Astrocyte (in vitro differentiated cells and primary cell): Measurements from ENCODE around the gene AGPAT1.

Experiments
- EZH2 ChIP-seq: IDR thresholded peaks from 2 replicates; pipeline ENCODE4 v1.6.1; 2012; ENCODE audit warnings: mild to moderate bottlenecking, low read length, inconsistent platforms; ENCODE audit not compliant: insufficient read depth
- TF ChIP-seq, protein P1 (sequence below): IDR thresholded peaks from 2 replicates; pipeline ENCODE4 v1.5.1; 2011; ENCODE audit warnings: low read depth, mild to moderate bottlenecking, inconsistent platforms, low read length, moderate library complexity; ENCODE audit not compliant: insufficient read depth

DNA sequence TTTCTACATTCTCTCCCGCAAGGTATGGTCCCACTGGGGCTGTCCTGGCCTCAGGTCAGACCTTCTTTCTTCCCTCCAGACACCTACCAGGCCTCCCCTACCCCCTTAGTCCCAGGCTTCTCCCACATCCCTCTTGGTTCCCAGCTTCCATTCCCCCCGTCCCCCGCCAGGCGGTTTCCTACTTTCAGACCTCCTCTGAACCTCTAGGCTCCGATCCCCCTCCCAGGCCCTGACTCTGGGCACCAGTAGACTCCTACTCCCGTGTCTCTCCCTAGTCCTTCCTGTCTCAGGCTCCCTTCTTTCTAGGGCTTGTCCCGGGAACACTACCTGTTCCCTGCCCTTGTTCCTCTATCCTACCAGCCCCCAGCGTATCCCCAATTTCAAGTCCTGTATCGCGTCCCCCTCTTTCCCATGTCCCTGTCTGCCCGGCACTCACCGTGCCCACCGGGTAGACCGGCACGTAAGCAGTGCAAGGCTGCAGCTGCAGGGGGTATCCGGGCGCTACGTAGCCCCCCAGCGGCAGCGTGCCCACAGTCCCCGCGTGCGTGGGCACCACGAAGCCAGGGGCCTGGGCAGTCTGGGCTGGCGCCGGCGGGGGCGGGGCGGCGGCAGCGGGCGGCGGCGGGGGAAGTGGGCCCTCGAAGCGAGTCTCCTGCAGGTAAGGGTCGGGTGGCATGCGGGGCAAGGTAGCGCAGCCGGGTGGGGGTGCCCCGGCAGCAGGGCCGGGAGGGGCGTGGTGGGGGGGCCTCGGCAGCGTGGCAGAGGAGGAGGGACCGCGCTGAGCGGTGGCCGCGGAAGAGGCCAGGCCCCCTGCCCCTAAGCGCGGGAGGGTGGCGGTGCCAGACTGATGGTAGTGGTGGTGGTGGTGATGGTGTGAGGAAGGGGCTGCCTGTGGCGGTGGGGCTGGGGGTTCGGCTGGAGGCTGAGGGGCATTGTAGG, 25.7 kb downstream of the AGPAT1 start:
- TF ChIP-seq, protein P1, sequence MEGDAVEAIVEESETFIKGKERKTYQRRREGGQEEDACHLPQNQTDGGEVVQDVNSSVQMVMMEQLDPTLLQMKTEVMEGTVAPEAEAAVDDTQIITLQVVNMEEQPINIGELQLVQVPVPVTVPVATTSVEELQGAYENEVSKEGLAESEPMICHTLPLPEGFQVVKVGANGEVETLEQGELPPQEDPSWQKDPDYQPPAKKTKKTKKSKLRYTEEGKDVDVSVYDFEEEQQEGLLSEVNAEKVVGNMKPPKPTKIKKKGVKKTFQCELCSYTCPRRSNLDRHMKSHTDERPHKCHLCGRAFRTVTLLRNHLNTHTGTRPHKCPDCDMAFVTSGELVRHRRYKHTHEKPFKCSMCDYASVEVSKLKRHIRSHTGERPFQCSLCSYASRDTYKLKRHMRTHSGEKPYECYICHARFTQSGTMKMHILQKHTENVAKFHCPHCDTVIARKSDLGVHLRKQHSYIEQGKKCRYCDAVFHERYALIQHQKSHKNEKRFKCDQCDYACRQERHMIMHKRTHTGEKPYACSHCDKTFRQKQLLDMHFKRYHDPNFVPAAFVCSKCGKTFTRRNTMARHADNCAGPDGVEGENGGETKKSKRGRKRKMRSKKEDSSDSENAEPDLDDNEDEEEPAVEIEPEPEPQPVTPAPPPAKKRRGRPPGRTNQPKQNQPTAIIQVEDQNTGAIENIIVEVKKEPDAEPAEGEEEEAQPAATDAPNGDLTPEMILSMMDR: no peak
- no peak for TF ChIP-seq EZH2
